NCI-H2227 (cell line): ENCODE measurements around the gene KCNIP3.

ENCODE experiments used
- DNase-seq: peaks from one replicate; lab custom pipeline; 2025; ENCODE audit not compliant: unreplicated experiment; lab: John Stamatoyannopoulos, UW

Gene KCNIP3

DNA sequence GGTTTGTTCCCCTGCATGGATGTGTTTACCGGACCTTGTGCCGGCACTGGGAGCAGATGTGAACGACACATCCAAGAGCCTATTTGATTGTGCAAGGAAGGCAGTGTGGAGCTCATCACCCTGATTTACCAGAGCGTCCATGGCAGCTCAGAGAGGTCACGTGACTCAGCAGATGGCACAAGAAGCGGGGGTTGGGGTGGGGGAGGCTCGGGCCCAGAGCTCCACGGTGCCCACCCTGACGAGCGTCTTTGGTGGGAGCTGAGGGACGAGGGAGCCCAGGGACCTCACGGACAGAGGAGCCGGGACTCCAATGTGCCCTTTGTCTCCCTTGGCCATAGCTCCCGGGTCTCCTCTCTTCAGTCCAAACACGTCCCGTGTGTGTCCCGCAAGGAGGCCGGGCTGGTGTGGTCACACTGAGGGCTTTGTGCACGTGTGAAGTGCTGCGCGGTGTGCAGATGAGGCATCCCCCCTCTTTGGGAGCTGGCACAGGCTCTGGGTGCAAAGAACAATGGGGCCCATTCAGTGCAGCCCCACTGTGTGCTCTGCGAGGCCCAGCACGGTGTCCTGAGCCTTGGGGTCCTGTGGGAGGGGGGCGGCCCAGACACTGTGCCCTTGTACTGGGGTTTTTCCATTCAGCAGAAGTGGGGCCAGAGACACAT lies 15.5 kb downstream of the KCNIP3 start:
- DNase-seq = no peak

DNA sequence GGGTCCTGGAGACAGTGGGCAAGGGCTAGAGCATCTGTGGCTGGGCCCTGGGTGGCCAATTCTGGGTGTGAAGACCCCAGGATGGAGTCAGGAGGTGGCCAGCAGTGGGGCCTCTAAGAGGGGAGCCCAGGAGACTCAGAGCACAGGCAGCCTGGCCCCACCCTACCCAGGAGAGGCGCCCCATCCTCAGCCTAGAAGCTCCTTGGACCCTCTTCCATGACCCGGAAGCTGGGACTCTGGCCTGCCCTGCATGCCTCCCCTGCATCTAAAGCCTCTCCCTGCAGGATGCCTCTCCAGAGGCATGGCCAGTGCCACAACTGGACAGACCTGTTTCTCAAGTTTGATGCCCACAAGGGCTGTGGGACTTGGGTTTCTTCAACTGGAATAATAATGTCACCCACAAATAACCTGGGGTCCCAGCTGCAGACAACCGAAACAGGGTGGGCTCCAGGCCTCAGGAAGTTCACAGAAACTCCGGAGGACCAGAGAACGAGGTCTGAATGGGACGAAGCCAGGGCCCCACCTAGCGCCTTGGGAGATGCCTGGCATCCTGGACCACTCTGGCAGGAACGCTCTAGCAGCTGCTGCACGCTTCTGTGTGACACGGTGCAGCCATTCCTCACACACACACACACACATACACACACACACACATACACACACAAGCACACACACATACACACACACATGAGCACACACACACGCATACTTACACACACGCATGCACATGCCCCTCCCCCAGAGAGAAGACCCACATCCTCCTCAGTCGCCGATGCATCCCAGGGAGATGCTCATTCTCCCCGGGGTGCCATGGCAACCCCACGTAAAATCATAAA lies 16.4 kb downstream of the KCNIP3 start:
- DNase-seq = no peak

DNA sequence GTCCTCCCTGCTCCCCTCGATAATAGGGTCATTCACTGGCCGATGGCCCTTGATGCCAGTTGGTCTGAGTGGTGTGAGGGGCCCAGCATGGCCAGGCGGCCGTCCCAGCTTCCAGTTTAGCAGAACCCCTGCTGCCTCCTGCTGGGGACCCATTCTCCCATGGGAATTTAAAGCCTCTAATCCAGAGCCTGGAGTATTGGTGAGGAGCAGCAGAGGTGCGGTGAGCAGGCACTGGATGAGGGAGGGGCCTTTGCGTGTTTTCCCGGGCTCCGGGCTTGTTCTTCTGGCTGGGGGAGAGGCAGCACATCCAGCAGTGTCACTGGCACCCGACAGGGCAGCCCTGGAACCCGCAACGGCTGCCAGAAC lies 17.4 kb downstream of the KCNIP3 start:
- DNase-seq = no peak

- no peak for DNase-seq
Measured at GRCh38 chr2:95314964-95315611, 17.9 kb downstream of the KCNIP3 start.

DNA sequence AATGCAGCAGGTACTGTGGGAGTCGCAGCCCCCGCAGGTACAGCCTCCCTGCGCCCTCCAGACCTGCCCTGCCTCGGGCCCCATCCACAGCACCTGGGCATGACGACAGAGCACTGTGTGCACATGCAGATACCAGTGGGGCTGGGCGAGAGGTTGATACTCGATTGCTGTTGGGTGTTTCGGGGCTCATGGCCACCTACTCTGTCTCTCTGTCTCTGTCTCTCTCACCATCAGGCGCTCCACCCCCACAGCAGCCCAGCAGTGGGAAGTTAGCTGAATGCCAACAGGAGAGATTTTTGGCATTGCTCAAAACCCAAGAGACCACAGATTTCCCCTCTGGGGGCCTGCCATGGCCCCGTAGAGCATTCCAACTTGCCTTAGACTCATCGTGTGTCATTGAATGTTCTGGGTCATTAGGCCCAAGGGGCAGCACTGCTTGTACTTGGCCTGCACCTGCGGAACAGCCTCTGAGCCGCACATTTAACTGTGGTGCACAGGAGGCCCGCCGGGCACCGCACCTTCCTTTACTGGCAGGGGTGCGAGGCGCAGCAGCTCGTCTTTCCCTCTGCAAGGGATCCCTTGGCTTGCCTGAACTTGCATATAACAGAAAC lies 18.8 kb downstream of the KCNIP3 start:
- no peak for DNase-seq

DNA sequence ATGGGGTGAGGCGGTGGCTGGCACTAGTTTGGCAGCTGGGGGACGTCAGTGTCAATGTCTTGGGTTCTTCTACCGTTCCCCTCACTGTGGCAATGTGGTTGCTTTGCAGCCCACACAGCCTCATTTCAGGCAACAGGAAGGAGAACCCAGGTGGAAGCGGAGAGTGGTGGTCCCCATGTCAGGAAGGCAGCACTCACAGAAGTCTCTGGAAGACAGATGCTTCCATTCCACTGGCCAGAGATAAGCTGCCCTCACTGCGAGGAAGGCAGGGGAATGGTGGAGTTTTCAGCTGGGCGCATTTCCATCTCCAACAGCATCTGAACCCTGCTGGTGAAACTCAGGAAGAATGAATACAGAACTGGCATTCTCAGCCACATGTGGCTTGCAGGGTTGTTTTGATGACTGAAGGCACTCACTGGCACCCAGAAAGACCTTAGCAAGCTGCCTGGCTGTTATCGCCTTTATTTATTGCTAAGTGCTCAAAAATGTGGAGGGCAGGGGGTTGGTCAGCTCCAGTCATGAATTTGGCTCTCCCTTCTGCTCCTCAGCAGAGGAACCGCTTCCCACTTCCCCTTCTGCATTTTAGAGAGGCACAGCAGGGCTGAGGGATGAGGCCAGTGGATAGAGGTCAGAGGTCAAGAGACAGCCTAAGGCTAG lies 19.4 kb downstream of the KCNIP3 start:
- DNase-seq = no peak

DNA sequence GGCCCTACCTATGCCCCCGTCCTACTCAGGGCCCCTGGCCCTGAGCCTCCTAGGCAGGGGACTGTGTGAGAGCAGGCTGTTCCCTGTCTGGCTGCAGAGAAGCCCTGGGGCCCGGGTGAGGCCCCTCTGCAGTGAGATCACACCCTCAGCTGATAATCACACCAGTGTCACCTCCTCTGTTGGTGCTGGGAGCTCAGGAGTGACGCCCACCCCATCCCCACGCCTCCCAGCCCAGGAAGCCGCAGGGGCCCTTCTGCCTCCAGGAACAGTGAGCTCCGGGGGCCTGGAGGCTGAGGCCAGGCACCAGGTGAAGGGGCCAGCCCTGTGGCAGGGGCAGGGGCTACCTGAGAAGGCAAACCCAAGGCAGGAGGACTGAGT lies 20.0 kb downstream of the KCNIP3 start:
- DNase-seq = no peak

DNA sequence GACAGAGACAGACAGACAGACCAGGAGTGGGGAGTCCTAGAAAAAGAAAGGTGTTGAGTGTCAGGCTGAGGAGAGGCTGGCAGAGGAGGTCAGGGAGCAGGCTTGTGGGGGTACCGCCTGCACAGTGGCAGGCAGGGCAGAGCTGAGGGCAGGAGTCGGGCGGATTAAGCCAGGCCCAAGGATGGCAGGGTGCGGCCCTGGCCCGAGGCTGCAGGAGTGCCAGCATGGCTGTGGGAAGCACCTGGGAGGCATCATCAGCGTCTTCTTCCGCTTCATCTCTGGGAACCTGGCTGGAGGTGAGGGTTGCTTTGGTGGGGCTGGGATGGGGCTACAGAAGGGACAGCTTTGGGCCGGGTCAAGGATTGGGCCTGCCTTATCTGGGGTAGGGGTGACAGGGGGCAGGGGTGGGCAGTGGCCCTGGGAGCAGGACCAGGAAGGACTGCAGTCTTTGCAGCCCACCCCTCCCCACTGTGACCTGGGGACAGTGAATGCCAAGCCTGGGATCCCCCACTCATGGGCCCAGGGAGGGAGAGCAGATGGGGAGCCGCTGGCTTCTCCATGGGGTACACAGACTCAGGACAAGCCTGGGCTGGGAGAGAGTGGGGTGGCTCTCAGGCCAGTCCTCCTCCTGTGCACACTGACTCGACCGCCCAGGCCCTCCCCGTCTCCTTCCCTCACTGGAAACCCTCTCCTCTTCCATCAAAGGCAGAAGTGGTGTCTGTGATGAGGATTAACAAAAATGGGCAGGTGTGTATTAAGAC lies 20.7 kb downstream of the KCNIP3 start:
- no peak for DNase-seq

DNA sequence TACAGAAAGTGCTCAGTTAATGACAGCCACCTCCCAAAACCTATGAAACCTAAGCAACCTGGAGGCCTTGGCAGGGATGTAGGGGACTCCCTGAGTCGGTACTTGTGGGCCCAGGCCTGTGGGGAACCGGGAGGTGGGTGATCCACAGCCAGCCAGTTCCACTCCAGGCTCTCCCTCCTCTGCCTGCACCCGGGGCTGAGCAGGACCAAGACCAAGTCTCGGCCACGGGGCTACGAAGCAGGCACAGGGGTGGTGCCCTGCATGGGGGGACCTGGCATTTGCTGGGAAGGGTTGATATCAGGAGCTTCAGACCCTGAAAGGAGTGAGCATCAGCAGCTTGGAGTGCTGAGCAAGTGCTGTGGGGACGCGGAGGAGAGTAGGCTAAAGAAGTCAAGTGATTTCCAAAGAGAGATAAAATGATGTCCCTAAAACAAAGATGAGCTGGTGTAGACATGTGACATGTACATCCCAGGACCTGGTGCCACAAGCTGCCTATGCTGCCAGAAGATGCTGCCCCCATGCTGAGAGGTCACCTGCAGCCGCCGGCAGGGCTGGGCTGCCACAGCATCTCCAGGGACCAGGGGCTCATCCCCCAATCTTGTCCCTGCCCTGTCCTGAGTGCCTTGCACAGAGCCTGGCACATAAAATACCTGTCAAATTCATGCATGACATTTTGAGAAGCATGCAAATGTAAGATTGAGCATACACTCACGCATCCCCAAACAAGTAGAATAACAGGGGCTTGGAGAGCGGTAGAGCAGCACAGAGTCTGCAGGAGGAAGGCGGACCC lies 21.5 kb downstream of the KCNIP3 start:
- no peak for DNase-seq

GRCh38 chr2:95319481-95320343 lies 22.6 kb downstream of the KCNIP3 start:
- DNase-seq = no peak

- DNase-seq = no peak
Measured at GRCh38 chr2:95320344-95320712, 23.2 kb downstream of the KCNIP3 start.

GRCh38 chr2:95320986-95321767 lies 24.0 kb downstream of the KCNIP3 start:
- DNase-seq = no peak

GRCh38 chr2:95323347-95324155 lies 26.4 kb downstream of the KCNIP3 start:
- DNase-seq = no peak

GRCh38 chr2:95325026-95325425 lies 27.9 kb downstream of the KCNIP3 start:
- no peak for DNase-seq

GRCh38 chr2:95325590-95326432 lies 28.7 kb downstream of the KCNIP3 start:
- no peak for DNase-seq

- no peak for DNase-seq
Measured at GRCh38 chr2:95326433-95327140, 29.4 kb downstream of the KCNIP3 start.
